Panc1 (cell line): Measurements from ENCODE around the gene LDHAL6A. TPM values are rescaled to one million over a fixed set of nuclear protein-coding genes. Genes with fewer than 3 reads are reported as not detected.
A peak's percentile ranks its signal among the peaks of the same experiment; 100 is the strongest.

ENCODE experiments used
- ATAC-seq: fragments of 200-7000 bp; cut with Tn5 transposase; 2 replicates; pipeline ENCODE4 v1.9.1; 2020; ENCODE audit warnings: mild to moderate bottlenecking, moderate library complexity
- BruUV-seq: library from RNA; stranded (reverse); fragments of 400-500 nt; replicated peaks from 2 replicates; lab custom pipeline; 2021; lab: Mats Ljungman, UMichigan
- CTCF ChIA-PET: fragments of 300-600 bp; sonication (Branson Sonifier 250); formaldehyde crosslinking; loops from one replicate; lab custom pipeline; 2022; ENCODE audit warnings: antibody characterized with exemption; lab: Charles Lee
- POLR2A ChIA-PET: fragments of 300-600 bp; sonication (Branson Sonifier 250); formaldehyde crosslinking; loops from one replicate; lab custom pipeline; 2022; ENCODE audit warnings: antibody characterized with exemption; lab: Charles Lee
- DNase-seq: peaks from one replicate; pipeline ENCODE4 v3.0.0-alpha.2; 2010; ENCODE audit warnings: low read depth, low spot score
- H3K27ac ChIP-seq: 2 replicates; pipeline ENCODE4 v1.5.1; 2011; ENCODE audit warnings: mild to moderate bottlenecking, low read length, inconsistent platforms
- H3K27me3 ChIP-seq: fragments of 200-500 bp; sonication (Bioruptor generic); 2 replicates; pipeline ENCODE4 v1.6.0; 2014; ENCODE audit warnings: low read length, inconsistent platforms; ENCODE audit not compliant: control insufficient read depth, insufficient read depth
- H3K36me3 ChIP-seq: fragments of 200-500 bp; sonication (Bioruptor generic); 2 replicates; pipeline ENCODE4 v1.5.1; 2014; ENCODE audit warnings: inconsistent platforms, mild to moderate bottlenecking, low read length, moderate library complexity; ENCODE audit not compliant: control insufficient read depth, insufficient read depth
- H3K4me1 ChIP-seq: 2 replicates; pipeline ENCODE4 v1.5.1; 2011; ENCODE audit warnings: inconsistent platforms, mild to moderate bottlenecking, low read length, moderate library complexity; ENCODE audit not compliant: control insufficient read depth, insufficient read depth
- H3K4me3 ChIP-seq, 2 experiments: 2 replicates each; pipeline ENCODE4 v1.5.1; 2011 to 2012; ENCODE audit warnings: low read depth in 2 of 2, low read length in 2 of 2, mild to moderate bottlenecking in 2 of 2, inconsistent platforms in 1 of 2, moderate library complexity in 1 of 2
- H3K9me3 ChIP-seq: fragments of 200-500 bp; sonication (Bioruptor generic); 2 replicates; pipeline ENCODE4 v1.5.1; 2014; ENCODE audit warnings: low read depth, mild to moderate bottlenecking, inconsistent platforms, low read length, moderate library complexity; ENCODE audit not compliant: control insufficient read depth, insufficient read depth
- POLR2AphosphoS5 ChIP-seq: IDR thresholded peaks from 2 replicates; pipeline ENCODE4 v1.6.1; 2012; ENCODE audit warnings: mild to moderate bottlenecking, low read depth, low read length, moderate library complexity
- SIN3A ChIP-seq: IDR thresholded peaks from 2 replicates; pipeline ENCODE4 v1.6.1; 2012; ENCODE audit warnings: low read depth, mild to moderate bottlenecking, low read length, moderate library complexity, borderline replicate concordance; ENCODE audit not compliant: insufficient read depth
- TCF7L2 ChIP-seq: IDR thresholded peaks from 2 replicates; pipeline ENCODE4 v1.6.1; 2011; ENCODE audit warnings: mild to moderate bottlenecking, low read depth, low read length, inconsistent platforms
- in situ Hi-C: cut with HindIII; loops from 2 replicates; pipeline ENCODE4 v1.10.0; 2016; ENCODE audit warnings: low sequenced_read_pairs, low pct_unique_long_range_greater_than_20kb
- intact Hi-C: fragments of 100-400 bp; cut with micrococcal nuclease; formaldehyde crosslinking; loops from one replicate; pipeline ENCODE4 v1.10.0; 2022; ENCODE audit not compliant: unreplicated experiment
- total RNA-seq: library from RNA; stranded (reverse); gene quantifications from one replicate; pipeline ENCODE4 v1.2.1, GENCODE V29; 2021; ENCODE audit not compliant: unreplicated experiment
- TF ChIP-seq, protein P1 (sequence below), 2 experiments: IDR thresholded peaks; 2 replicates each; pipeline ENCODE4 v1.6.1; 2011 to 2012; ENCODE audit warnings: low read depth in 2 of 2, control low read depth in 1 of 2, low read length in 1 of 2, mild to moderate bottlenecking in 1 of 2, moderate library complexity in 1 of 2; ENCODE audit not compliant: insufficient read depth in 1 of 2
- TF ChIP-seq, protein P2 (sequence below): fragments of 450-650 bp; IDR thresholded peaks from 2 replicates; pipeline ENCODE4 v1.5.1; 2017; ENCODE audit warnings: mild to moderate bottlenecking

Gene LDHAL6A
- total RNA-seq, 1 experiment from 2014 or later, result not detected

DNA sequence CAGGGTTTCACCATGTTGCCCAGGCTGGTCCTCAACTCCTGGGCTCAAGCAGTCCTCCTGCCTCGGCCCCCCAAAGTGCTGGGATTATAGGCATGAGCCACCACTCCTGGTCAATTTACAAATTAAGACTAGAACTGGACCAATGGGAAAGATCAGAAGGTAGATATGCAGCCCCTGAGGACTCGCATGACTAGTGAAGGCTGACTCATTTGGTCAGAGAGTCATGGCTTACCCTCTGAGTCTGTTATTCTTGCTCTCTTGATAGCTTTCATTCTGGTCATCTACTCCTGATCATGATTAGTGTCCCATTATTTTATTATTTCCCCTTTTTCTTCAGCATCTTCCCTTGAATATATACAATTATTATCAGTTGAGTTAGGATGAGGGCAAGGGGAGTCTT, 2.7 kb upstream of the LDHAL6A start:
- in situ Hi-C loops, result no loop called here
- DNase-seq, result no peak
- intact Hi-C loops, result no loop called here
- TF ChIP-seq POLR2AphosphoS5 (no peak), SIN3A (no peak), TCF7L2 (no peak)
- TF ChIP-seq, protein P1, sequence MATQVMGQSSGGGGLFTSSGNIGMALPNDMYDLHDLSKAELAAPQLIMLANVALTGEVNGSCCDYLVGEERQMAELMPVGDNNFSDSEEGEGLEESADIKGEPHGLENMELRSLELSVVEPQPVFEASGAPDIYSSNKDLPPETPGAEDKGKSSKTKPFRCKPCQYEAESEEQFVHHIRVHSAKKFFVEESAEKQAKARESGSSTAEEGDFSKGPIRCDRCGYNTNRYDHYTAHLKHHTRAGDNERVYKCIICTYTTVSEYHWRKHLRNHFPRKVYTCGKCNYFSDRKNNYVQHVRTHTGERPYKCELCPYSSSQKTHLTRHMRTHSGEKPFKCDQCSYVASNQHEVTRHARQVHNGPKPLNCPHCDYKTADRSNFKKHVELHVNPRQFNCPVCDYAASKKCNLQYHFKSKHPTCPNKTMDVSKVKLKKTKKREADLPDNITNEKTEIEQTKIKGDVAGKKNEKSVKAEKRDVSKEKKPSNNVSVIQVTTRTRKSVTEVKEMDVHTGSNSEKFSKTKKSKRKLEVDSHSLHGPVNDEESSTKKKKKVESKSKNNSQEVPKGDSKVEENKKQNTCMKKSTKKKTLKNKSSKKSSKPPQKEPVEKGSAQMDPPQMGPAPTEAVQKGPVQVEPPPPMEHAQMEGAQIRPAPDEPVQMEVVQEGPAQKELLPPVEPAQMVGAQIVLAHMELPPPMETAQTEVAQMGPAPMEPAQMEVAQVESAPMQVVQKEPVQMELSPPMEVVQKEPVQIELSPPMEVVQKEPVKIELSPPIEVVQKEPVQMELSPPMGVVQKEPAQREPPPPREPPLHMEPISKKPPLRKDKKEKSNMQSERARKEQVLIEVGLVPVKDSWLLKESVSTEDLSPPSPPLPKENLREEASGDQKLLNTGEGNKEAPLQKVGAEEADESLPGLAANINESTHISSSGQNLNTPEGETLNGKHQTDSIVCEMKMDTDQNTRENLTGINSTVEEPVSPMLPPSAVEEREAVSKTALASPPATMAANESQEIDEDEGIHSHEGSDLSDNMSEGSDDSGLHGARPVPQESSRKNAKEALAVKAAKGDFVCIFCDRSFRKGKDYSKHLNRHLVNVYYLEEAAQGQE (IDR thresholded peaks at IDR 0.05; ENCODE audit: insufficient read depth in 1 of 2, low read depth in 2 of 2, low read length in 1 of 2), result no peak
- TF ChIP-seq, protein P2, sequence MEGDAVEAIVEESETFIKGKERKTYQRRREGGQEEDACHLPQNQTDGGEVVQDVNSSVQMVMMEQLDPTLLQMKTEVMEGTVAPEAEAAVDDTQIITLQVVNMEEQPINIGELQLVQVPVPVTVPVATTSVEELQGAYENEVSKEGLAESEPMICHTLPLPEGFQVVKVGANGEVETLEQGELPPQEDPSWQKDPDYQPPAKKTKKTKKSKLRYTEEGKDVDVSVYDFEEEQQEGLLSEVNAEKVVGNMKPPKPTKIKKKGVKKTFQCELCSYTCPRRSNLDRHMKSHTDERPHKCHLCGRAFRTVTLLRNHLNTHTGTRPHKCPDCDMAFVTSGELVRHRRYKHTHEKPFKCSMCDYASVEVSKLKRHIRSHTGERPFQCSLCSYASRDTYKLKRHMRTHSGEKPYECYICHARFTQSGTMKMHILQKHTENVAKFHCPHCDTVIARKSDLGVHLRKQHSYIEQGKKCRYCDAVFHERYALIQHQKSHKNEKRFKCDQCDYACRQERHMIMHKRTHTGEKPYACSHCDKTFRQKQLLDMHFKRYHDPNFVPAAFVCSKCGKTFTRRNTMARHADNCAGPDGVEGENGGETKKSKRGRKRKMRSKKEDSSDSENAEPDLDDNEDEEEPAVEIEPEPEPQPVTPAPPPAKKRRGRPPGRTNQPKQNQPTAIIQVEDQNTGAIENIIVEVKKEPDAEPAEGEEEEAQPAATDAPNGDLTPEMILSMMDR, result no peak
- BruUV-seq, result no TSS peak
- CTCF ChIA-PET, result no interaction called here
- Histone ChIP-seq H3K36me3 (no peaks in the 10 kb centered on the region), H3K27ac (no peak overlapping the region), H3K4me1 (peaks cover 5% of the 10 kb centered on the region; the same call in 1 of the 2 replicates), H3K4me3 (no peak overlapping the region), H3K27me3 (no peaks in the 10 kb centered on the region), H3K9me3 (no peaks in the 10 kb centered on the region)
- POLR2A ChIA-PET, result no interaction called here
- no peak for ATAC-seq

DNA sequence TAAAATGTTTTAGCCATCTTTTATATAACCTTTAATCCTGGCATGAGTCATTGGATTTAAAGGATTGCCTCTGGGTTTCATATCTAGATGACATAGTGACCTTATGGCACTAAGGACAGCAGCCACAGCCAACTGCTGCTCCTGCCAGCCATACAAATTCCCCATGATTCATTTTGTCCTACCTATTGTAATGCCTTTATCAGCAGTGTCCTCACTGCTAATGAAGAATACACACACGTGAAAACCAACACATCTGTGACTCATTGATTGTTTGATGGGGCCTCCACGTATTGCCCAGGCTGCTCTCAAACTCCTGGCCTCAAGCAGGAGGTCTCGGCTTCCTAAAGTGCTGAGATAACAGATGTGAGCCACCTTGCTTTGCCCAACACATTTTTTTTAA, 1.8 kb downstream of the LDHAL6A start:
- ChIA-PET POLR2A (no interaction called here), CTCF (interaction anchor here (0.6 kb wide), 1 partner anchor 175 kb away, joined by 4 read pairs; no protein-coding TSS in a partner anchor)

More for the DNA sequence above, 1.8 kb downstream of the LDHAL6A start:
- DNase-seq (no peak), ATAC-seq (peak; percentile 85)
- Histone ChIP-seq H3K4me1 (peaks cover 5% of the 10 kb centered on the region; the same call in 1 of the 2 replicates), H3K27me3 (no peaks in the 10 kb centered on the region), H3K27ac (no peak overlapping the region), H3K9me3 (no peaks in the 10 kb centered on the region), H3K4me3 (no peak overlapping the region), H3K36me3 (no peaks in the 10 kb centered on the region)
- BruUV-seq, result no TSS peak
- intact Hi-C loops, result no loop called here
- TF ChIP-seq TCF7L2 (no peak), POLR2AphosphoS5 (no peak), SIN3A (no peak)
- TF ChIP-seq, protein P1 (IDR thresholded peaks at IDR 0.05; ENCODE audit: insufficient read depth in 1 of 2, low read depth in 2 of 2, low read length in 1 of 2), result 0 out of 4 replicates have a peak, but pooled peaks of 1 of the 2 experiments have one; percentile 18
- TF ChIP-seq, protein P2, result no peak
- in situ Hi-C loops, result no loop called here
